ENCODE data around the gene HOXC12.

The HOXC12 gene

GRCh38 chr12:53937596-53938325, 16.9 kb upstream of the HOXC12 start:
- Mint-ChIP-seq H3K27ac (no peak overlapping the region), H3K9me3 (peaks cover 10% of the 10 kb centered on the region), H3K4me1 (peaks cover 21% of the 10 kb centered on the region), H3K4me3 (no peak overlapping the region), H3K27me3 (peaks cover 77% of the 10 kb centered on the region), H3K36me3 (peaks cover 2% of the 10 kb centered on the region)

GRCh38 chr12:53938326-53939140, 16.2 kb upstream of the HOXC12 start, which contains the start of gene HOXC13:
HOXC13 (plus strand) TSS chr12:53938831; CDS start chr12:53938907, 76 bp downstream.
- Mint-ChIP-seq H3K4me1 (peaks cover 21% of the 10 kb centered on the region), H3K27ac (no peak within 1 kb of the TSS), H3K4me3 (peak within 1 kb of the TSS; percentile 3), H3K9me3 (peaks cover 10% of the 10 kb centered on the region), H3K27me3 (peaks cover 75% of the 10 kb centered on the region), H3K36me3 (peaks cover 4% of the 10 kb centered on the region)

DNA sequence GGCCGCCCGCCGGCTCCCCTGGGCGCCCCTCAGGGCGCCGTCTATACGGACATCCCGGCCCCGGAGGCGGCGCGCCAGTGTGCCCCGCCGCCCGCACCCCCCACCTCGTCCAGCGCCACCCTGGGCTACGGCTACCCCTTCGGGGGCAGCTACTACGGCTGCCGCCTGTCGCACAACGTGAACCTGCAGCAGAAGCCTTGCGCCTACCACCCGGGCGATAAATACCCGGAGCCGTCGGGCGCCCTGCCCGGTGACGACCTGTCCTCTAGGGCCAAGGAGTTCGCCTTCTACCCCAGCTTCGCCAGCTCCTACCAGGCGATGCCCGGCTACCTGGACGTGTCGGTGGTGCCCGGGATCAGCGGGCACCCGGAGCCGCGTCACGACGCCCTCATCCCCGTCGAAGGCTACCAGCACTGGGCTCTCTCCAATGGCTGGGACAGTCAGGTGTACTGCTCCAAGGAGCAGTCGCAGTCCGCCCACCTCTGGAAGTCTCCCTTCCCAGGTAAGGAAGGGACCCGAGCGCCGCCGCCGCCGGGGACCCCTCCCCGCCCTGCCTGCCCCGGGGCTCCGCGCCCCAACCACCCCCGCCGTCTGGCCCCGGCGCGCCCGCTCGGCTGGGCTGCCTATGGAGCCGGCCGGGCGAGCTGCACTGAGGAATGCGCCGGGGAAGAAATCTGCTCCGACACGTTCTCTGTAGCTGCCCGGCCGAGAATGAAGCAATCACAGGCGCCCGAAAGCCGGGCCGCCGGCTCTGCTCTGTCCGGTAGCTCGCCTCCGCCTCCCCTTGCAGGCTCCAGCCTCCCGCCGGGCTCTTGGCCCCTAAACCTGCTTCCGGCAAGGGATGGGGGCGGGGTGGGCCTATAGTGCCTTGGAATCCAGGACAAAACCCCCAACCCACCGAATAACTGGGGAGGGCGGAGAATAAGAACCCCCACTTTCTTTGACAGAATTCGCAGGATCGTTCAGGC, 15.3 kb upstream of the HOXC12 start:
- no peak overlapping the region for H3K27ac Mint-ChIP-seq

DNA sequence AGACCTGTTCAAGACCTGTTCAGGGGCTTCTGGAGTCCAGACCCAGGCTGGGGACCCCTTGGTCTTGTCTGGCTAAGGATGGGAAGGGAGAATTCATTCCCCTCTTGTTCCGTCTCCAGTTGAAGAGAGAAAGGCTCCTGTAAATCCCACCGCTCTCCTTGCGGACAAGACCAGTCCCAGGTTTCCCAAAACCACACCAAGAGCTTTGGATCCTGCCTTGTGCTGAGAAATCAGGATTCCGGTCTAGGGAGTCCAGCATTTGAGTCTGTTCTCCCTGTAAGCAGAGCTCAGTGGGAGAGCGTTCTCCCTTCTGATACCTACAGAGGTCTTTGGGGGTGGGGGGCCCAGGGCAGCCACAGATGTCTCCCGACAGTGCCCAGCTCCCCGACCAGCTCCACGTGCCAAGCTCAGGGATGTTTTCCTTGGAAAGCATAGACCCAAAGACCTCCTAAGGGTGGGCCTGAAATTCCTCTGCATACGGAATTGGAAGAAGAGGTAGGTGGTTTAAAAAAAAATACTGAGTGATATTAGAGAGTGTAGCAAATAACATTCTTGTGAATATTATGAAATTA, 14.2 kb upstream of the HOXC12 start:
- peaks cover 19% of the 10 kb centered on the region for H3K4me1 Mint-ChIP-seq
- H3K36me3 Mint-ChIP-seq, result peaks cover 4% of the 10 kb centered on the region
- H3K27me3 Mint-ChIP-seq, result peaks cover 73% of the 10 kb centered on the region
- H3K4me3 Mint-ChIP-seq, result no peak overlapping the region
- no peak overlapping the region for H3K27ac Mint-ChIP-seq
- peaks cover 10% of the 10 kb centered on the region for H3K9me3 Mint-ChIP-seq

More for the DNA sequence above, 15.3 kb upstream of the HOXC12 start:
- peaks cover 4% of the 10 kb centered on the region for H3K36me3 Mint-ChIP-seq
- H3K4me3 Mint-ChIP-seq, result no peak overlapping the region
- peaks cover 21% of the 10 kb centered on the region for H3K4me1 Mint-ChIP-seq
- H3K9me3 Mint-ChIP-seq, result peaks cover 10% of the 10 kb centered on the region
- H3K27me3 Mint-ChIP-seq, result peaks cover 74% of the 10 kb centered on the region

DNA sequence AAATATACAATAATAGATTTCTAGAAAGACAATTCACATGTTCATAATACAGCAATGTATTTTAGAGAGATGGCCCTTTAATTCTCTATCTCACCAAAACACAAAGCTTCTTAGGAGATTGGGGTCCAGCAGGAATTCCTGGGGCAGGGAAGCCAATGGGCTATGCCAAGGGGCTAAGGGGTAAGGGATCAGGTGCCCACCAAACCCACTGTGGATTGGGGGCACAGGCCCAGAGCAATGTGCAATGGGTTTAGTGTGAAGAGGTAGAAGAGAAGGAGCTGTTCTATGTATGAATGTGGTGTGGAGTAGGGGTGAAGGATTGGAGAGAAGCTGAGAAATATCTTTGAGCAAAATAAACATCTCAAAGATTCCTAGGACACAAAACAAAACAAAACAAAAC, 13.5 kb upstream of the HOXC12 start:
- peaks cover 10% of the 10 kb centered on the region for H3K9me3 Mint-ChIP-seq
- H3K27me3 Mint-ChIP-seq, result peaks cover 72% of the 10 kb centered on the region
- H3K4me3 Mint-ChIP-seq, result no peak overlapping the region
- H3K4me1 Mint-ChIP-seq, result peaks cover 12% of the 10 kb centered on the region
- H3K27ac Mint-ChIP-seq, result no peak overlapping the region
- peaks cover 4% of the 10 kb centered on the region for H3K36me3 Mint-ChIP-seq

- peaks cover 4% of the 10 kb centered on the region for H3K36me3 Mint-ChIP-seq
- no peak overlapping the region for H3K27ac Mint-ChIP-seq
- peaks cover 10% of the 10 kb centered on the region for H3K4me1 Mint-ChIP-seq
- H3K4me3 Mint-ChIP-seq, result no peak overlapping the region
- peaks cover 10% of the 10 kb centered on the region for H3K9me3 Mint-ChIP-seq
- H3K27me3 Mint-ChIP-seq, result peaks cover 76% of the 10 kb centered on the region
These were observed 13.0 kb upstream of the HOXC12 start for GRCh38 chr12:53941750-53942149.

- H3K36me3 Mint-ChIP-seq, result peaks cover 4% of the 10 kb centered on the region
- H3K27ac Mint-ChIP-seq, result no peak overlapping the region
- H3K9me3 Mint-ChIP-seq, result peaks cover 10% of the 10 kb centered on the region
- peaks cover 10% of the 10 kb centered on the region for H3K4me1 Mint-ChIP-seq
- no peak overlapping the region for H3K4me3 Mint-ChIP-seq
- peaks cover 71% of the 10 kb centered on the region for H3K27me3 Mint-ChIP-seq
These were observed 12.2 kb upstream of the HOXC12 start for GRCh38 chr12:53942467-53942997.

DNA sequence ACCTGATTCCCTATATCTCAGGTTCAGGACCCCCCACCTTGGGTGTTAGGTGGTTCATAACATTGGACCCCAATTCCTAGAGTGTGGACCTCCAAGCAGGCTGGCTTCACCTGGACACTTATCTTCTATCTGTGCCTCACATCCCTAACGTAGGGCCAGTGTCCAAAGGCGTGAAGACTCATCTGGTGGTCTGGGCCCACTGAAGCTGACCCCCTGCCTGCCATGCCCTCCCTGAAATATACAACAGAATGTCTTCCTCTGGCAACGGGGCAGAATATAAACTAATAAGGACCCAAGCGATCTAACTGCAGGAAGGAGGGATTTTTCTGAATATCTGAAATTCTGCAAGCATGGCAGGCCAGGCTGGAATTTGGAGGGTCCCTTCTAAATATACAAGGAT, 10.5 kb upstream of the HOXC12 start:
- Mint-ChIP-seq H3K36me3 (peaks cover 4% of the 10 kb centered on the region), H3K9me3 (peaks cover 10% of the 10 kb centered on the region), H3K27ac (no peak overlapping the region), H3K27me3 (peaks cover 73% of the 10 kb centered on the region), H3K4me1 (peaks cover 7% of the 10 kb centered on the region), H3K4me3 (no peak overlapping the region)

DNA sequence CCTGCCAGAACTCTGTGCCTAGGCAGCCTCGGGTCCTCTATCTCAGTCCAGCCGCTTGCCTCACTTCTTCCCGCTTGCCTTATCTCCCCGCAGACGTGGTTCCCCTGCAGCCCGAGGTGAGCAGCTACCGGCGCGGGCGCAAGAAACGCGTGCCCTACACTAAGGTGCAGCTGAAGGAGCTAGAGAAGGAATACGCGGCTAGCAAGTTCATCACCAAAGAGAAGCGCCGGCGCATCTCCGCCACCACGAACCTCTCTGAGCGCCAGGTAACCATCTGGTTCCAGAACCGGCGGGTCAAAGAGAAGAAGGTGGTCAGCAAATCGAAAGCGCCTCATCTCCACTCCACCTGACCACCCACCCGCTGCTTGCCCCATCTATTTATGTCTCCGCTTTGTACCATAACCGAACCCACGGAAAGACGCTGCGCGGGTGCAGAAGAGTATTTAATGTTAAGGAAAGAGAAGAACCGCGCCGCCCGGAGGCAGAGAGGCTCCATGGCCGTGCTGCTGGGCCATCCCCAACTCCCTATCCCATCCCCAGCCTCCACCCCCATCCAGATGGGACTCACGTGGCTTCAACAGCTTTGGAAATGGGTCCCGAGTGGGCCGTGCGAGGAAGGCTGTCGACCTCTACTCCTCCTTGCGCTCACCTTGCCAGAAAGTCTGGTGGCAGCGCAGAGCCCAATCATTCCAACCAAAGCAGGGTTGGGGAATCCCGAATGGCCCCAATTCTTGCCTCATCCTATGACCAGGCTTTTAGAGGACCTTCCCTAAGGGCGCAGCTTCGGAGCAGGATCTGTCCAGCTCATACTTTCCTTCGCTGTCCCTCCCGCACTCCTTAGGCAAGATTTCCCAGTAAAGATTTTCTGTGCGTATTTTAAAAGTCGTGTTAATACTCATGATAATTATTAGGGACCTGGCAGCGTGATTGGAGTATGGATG, 9.5 kb upstream of the HOXC12 start:
- Mint-ChIP-seq H3K9me3 (peaks cover 10% of the 10 kb centered on the region), H3K27me3 (peaks cover 72% of the 10 kb centered on the region), H3K4me1 (peaks cover 4% of the 10 kb centered on the region), H3K27ac (no peak overlapping the region), H3K4me3 (no peak overlapping the region), H3K36me3 (peaks cover 4% of the 10 kb centered on the region)

- H3K36me3 Mint-ChIP-seq, result peaks cover 2% of the 10 kb centered on the region
- peaks cover 3% of the 10 kb centered on the region for H3K4me1 Mint-ChIP-seq
- H3K27ac Mint-ChIP-seq, result no peak overlapping the region
- H3K4me3 Mint-ChIP-seq, result no peak overlapping the region
- no peaks in the 10 kb centered on the region for H3K9me3 Mint-ChIP-seq
- H3K27me3 Mint-ChIP-seq, result peaks cover 71% of the 10 kb centered on the region
These were observed 7.0 kb upstream of the HOXC12 start for GRCh38 chr12:53947743-53948142.

DNA sequence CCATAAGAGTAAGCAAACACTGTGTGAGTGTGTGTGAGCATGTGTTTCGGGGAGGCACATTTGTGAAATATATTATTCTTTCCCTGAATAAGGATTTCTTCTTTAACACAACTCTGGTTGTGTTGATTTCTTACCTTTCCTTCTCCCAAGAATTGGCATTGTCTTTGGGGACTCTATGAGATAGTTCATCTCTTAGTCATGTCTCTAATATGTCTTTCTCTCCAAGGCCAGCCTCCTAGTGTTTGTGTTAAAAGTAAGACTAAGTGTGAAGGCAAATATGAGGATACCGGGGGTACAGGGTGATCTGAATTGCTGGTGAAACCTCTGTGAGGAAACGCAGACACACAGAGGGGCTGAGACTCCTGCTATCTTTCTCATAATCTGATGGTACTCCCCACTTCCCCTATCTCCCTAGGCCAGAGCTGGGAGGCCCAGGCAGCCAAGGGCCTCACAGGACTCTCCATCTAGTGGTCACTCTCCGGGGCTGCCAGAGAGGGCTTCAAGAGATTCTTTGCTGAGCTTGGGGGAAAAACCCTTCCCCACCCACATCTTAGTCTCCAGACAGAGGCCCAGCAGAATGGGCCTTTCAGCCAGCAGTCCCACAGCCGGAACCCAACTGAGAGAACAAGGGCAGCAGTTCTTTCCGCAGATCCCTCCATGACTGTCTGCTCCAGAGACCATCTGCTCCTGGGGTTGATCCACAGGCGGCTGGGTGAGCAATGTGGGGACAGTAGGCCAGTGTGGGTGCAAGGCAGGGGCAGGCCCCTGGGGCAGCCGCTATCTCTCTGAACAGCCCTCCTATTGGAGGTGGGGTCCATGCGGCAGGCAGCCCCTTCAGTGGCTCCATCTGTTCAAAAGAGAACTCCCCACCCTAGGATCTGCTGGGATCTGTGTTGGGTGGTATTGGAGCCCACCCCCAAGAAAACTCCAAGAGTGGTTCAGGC, 5.8 kb upstream of the HOXC12 start:
- Mint-ChIP-seq H3K36me3 (no peaks in the 10 kb centered on the region), H3K4me1 (peaks cover 8% of the 10 kb centered on the region), H3K9me3 (peaks cover 4% of the 10 kb centered on the region), H3K27ac (no peak overlapping the region), H3K4me3 (no peak overlapping the region), H3K27me3 (peaks cover 71% of the 10 kb centered on the region)

DNA sequence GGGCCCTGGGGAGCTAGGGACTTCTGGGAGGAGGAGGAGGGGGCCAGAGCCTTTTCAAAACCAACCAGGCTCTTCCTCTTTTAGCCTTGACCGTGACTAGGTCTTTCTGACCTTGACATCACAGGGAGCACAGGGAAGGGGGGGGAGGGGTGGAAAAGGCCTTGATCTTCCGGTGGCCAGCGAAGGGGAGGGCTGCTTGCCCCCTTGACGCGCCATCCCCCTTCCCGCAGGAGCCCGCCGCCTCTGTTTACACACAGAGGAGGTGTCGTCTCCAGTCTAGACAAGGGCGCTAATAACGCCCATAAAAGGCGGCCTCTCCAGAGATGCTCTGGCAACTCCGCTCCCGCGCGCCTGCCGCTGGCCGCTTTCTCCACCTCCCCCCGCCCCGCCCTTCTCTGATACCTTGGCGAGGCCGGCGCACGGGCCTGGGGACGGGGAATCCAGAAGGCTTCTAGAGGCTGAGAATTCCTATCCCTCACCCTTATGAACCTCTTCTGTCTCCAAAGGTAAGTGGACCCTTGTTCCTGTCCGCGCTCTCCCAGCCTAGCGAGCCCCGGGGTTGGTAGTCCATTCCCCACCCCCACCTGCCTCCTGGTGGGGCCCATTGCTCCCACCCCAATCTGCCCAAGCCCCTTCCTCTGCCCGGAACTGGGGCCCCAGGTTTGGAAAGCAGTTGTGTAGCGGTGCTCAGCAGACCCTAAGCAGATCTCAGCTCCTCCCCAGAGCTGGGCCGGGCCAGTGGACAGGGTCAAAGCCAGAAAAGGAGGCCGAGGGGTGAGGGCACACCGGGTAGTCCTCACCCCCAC, 4.9 kb upstream of the HOXC12 start:
- H3K9me3 Mint-ChIP-seq, result peaks cover 4% of the 10 kb centered on the region
- H3K36me3 Mint-ChIP-seq, result no peaks in the 10 kb centered on the region
- no peak overlapping the region for H3K4me3 Mint-ChIP-seq
- peaks cover 8% of the 10 kb centered on the region for H3K4me1 Mint-ChIP-seq
- H3K27ac Mint-ChIP-seq, result no peak overlapping the region
- H3K27me3 Mint-ChIP-seq, result peaks cover 71% of the 10 kb centered on the region

Measured in activated naive CD4-positive, alpha-beta T cell treated with anti-CD3 and anti-CD28 coated beads, Interleukin-2, amount 50 U/mL, for 24 hours (primary cell).